K562 (cell line): ENCODE data around the gene ELOVL2.

ENCODE experiments used
- CREBBP ChIP-seq: IDR thresholded peaks from one replicate; pipeline ENCODE4 v1.6.1; 2012; ENCODE audit warnings: low read depth, mild to moderate bottlenecking, control low read depth, inconsistent platforms, low read length
- CTCF ChIP-seq, 3 experiments: IDR thresholded peaks in 2 of 3; conservative IDR thresholded peaks in 1 of 3; 2 replicates each; pipeline ENCODE4 v1.5.1; 2011 to 2012; ENCODE audit warnings: low read length in 3 of 3, mild to moderate bottlenecking in 3 of 3, control low read depth in 2 of 3, improper control_type of control experiment in 1 of 3, inconsistent platforms in 1 of 3, low read depth in 1 of 3, mixed read lengths in 1 of 3, moderate library complexity in 1 of 3; ENCODE audit not compliant: insufficient read depth in 2 of 3
- ESRRA ChIP-seq: fragments of 450-650 bp; IDR thresholded peaks from 2 replicates; pipeline ENCODE4 v1.6.1; 2014; ENCODE audit warnings: low read depth, mild to moderate bottlenecking, moderate library complexity, borderline replicate concordance
- KLF13 ChIP-seq: fragments of 450-650 bp; IDR thresholded peaks from 2 replicates; pipeline ENCODE4 v1.6.1; 2016; ENCODE audit warnings: missing genetic modification characterization, low read depth, mild to moderate bottlenecking, missing compliant biosample characterization, moderate library complexity, borderline replicate concordance
- MAX ChIP-seq: sonication (generic); formaldehyde crosslinking; IDR thresholded peaks from 2 replicates; pipeline ENCODE4 v1.9.0; 2022; ENCODE audit warnings: mild to moderate bottlenecking, missing genetic modification reagents
- MAZ ChIP-seq, 2 experiments: fragments of 450-650 bp in 1 of 2; sonication (generic) in 1 of 2; formaldehyde crosslinking; IDR thresholded peaks in 1 of 2; conservative IDR thresholded peaks in 1 of 2; 2 replicates each; pipeline versions ENCODE4 v1.4.0 to v1.5.0; 2020; ENCODE audit warnings: mild to moderate bottlenecking in 1 of 2, missing genetic modification reagents in 1 of 2
- SMAD4 ChIP-seq: fragments of 250-450 bp; sonication (Bioruptor Pico); conservative IDR thresholded peaks from 2 replicates; pipeline ENCODE4 v1.8.0; 2021; ENCODE audit warnings: inconsistent platforms, mild to moderate bottlenecking, moderate library complexity
- SMARCA5 ChIP-seq: fragments of 450-650 bp; IDR thresholded peaks from 2 replicates; pipeline ENCODE4 v1.6.1; 2016
- SMARCB1 ChIP-seq: IDR thresholded peaks from 2 replicates; pipeline ENCODE4 v1.6.1; 2011; ENCODE audit warnings: improper control_type of control experiment, low read depth; ENCODE audit not compliant: insufficient read length
- ZNF431 ChIP-seq: sonication (generic); formaldehyde crosslinking; IDR thresholded peaks from 2 replicates; pipeline ENCODE4 v1.8.0; 2022; ENCODE audit warnings: mild to moderate bottlenecking, missing genetic modification reagents
- TF ChIP-seq, protein P1 (sequence below): sonication (generic); formaldehyde crosslinking; IDR thresholded peaks from 2 replicates; pipeline ENCODE4 v1.8.1; 2022; ENCODE audit warnings: missing genetic modification reagents

DNA sequence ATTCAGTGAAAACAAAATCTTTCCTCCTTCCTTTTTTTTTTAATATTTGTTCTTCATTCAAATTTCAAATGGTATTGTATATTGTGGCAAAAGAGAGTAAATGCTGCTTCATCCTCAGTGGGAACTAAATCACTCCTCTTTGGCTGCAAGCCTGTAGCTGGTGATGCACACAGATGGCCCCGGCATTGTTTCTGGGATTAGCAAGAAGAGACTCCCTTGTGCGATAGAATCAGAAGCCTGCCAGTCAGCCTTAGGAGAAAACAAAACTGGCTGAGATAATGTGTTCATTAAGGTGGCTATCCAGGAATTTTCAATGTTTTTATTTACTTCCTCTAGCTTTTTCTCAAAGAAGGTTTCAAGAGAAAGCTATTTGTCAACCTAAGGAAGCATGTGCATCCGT lies 20.7 kb upstream of the ELOVL2 start:
- TF ChIP-seq CREBBP (no peak), CTCF (IDR thresholded peaks at IDR 0.05 in 2 of 3, conservative IDR thresholded peaks at IDR 0.05 in 1 of 3; ENCODE audit: insufficient read depth in 2 of 3, low read depth in 1 of 3, low read length in 3 of 3) (no peak), SMAD4 (no peak), KLF13 (no peak), MAX (CRISPR knock-in tag) (no peak), ZNF431 (CRISPR knock-in tag) (no peak), MAZ (CRISPR knock-in tag; conservative IDR thresholded peaks at IDR 0.05 in 1 of 2, IDR thresholded peaks at IDR 0.05 in 1 of 2) (no peak), SMARCB1 (no peak), SMARCA5 (no peak), ESRRA (no peak)
- TF ChIP-seq, protein P1, sequence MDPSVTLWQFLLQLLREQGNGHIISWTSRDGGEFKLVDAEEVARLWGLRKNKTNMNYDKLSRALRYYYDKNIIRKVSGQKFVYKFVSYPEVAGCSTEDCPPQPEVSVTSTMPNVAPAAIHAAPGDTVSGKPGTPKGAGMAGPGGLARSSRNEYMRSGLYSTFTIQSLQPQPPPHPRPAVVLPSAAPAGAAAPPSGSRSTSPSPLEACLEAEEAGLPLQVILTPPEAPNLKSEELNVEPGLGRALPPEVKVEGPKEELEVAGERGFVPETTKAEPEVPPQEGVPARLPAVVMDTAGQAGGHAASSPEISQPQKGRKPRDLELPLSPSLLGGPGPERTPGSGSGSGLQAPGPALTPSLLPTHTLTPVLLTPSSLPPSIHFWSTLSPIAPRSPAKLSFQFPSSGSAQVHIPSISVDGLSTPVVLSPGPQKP (CRISPR knock-in tag): no peak
